TTC549 (cell line): ENCODE measurements around the gene RIN1.
A peak's percentile ranks its signal among the peaks of the same experiment; 100 is the strongest.
"Not testable (repeated sequence)": the region's sequence is repeated elsewhere in the genome, so short reads cannot be mapped to it uniquely, and the experiment has no call there.

ENCODE experiments used
- FAIRE-seq: peaks from 2 replicates; lab custom pipeline; 2012; peaks lifted over from hg19 to GRCh38; lab: Jason Lieb, UNC

RIN1 gene

DNA sequence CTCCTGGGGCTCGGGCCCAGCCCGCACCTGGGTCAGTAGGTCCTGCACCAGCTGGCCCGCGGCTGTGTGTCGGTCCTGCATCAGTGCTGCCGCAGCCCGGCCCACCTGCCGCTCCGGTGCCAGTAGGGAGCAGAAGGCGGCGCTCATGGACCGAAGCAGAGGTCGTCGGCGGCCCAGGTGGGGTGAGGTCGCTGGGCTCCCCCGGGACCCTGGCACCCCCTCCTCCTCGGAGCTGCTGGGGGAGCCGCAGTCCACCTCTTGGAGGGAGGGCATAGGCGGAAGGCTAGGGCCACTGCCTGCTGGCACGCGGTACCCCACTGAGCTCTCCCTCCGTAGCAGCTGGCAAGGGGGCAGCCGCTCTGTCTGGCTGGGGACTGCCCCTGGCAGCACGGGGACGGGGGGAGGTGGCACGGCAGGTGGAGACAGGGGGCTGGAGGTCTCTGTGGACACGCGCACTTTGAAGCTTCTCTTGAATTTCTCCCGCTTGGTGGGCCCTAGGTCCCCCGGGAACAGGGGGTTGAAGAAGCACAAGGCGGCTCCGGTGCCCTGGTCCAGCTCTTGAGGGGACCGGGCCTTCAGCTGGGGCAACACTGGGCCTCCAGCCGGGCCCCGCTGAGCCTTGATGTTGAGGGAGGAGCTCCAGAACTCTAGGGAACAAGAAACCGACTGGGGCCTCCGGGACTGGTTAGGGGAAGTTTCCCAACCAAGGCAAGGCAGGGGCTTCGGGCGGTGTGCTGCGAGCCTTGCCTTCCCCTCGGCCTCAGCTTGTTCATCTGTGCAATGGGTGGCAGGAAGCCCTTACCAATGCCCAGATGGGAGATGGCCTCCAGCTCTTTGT, 1.4 kb downstream of the RIN1 start:
- FAIRE-seq = no peak

DNA sequence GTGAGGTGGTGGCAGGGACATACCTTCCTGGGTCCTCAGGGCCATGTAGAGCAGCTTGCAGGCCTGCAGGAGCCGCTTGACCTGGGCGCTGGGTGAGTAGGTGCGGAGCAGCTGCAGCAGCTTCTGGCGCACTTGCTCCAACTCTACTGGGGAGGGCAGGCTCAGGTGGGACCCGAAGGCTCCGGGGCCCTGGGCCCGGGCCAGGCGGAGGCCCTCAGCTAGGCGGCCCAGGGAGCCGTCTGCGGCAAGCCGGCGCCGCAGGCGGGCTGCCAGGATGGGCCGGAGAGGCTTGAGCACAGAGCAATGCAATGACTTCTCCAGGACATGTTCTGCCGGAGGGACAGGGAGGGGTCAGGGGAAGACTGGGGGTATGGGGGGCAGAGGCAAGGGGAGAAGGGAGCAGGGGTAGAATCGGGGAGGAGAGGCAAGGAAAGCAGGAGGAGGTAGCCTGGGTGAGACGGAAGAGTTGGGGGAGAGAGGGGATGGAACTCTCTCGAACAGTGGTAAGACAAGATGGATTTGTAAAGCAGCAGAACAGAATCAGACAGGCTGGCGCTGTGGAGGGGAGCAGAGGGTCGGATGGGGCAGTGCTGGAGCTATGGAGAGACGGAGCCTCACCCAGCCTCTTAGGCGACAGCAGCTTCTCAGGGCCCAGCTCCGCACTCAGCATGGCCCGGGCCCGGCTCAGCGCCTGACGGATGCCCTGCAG, 2.2 kb downstream of the RIN1 start:
- no peak for FAIRE-seq

DNA sequence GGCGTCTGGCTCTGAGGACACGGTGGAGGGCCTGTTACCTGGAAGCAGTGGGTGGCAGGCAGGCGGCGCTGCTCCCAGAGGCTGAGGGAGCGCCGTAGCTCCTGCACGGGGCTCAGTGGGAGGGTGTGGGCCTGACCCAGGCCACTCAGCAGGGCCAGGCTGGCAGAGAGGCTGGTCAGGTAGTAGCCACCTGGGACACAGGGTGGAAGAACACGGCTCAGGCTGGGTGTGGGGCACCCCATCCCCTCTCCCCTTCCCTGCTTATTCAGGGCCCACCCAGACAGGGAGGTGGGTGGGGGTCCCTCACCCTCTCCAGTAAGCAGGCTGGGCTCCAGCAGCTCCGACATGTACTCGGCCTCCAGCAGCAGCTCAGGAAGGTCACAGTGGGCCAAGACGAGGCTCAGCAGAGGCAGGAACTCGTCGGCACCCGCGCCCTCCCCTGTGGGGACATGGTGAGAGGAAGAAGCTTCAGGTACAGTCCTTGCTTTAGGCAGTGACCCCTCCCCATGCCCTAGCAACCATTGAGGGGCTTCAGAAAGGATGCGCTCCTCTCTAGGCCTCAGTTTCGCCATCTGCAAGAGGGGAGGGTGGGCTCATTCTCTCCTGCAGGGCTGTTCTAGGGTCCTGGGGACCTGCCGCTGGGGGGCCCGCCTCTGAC, 2.9 kb downstream of the RIN1 start:
- no peak for FAIRE-seq

DNA sequence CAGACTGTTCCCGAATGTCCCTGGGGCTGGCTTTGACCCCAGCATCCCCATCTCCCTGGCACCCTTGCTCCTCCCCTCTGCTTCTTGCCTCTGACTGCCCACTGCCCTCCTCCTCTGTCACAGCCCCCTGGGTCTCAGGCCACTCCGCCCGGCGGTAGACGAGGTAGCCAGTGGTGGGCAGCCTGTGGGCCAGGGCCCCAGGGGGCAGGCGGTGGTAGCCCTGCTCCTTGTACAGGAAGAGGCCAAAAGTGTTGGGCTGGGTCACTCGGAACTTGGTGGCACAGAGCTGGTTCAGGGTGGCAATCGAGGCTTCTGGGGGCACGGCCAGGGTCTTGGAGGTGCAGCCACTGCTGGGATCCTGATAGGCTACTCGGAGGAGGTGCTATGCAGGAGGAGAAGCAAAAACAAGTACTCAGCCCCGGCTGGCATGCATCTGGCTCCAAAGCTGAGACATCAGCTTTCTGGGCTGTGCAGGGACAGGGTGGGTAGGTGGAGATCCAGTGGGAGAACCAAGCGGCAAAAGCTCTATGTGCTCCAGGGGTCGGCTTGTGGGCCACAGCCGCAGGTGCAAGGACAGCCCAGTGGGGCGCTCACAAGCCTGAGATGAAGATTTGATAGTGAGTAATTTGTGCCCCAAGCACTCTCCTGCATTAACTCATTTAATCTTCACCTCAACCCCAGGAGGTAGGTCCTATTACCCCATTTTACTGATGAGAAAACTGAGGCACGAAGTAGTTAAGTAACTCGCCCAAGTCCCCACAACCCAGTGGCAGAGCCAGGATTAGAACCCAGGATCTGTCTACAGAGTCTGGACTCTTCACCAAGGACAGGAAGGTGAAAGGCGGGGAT, 3.6 kb downstream of the RIN1 start:
- FAIRE-seq = no peak

DNA sequence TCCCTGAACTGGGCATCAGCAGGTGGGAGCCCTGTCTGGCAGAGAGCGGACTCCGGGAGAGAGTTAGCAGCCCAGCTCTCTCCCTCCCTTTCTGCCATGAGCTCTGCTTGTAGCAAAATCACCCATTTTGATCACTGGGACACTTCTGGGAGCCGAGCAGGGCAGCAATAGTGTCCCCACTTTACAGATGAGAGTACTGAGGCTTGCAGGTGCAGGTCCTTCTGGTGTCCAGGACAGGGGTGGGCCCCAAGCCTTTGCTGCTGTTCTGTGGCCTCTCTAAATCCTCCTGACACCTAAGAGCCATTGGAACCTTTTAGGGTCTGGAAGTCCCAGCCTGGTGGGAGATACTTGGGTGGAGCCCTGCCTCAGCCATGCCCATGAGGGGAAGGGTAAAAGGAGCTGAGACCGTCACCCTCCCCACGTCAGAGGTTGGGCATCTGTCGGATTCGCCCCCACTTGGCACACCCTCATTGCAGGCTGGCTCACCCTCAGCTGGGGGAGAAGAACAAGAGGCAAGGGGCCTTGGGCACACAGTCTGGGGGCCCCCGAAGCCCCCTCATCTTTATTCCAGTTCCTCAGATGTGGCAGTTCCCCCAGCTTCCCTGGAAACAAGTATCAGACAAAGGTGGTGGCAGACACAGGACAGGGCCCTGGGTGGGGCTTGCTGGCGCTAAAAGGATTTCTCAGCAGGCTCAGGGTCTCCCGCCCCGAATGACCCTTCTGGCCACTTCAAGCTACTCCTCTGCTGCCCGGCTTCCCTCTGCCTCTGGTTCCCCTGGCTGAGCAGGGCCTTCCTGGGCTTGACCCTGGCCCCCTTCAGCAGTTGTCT, 4.5 kb downstream of the RIN1 start:
- no peak for FAIRE-seq

DNA sequence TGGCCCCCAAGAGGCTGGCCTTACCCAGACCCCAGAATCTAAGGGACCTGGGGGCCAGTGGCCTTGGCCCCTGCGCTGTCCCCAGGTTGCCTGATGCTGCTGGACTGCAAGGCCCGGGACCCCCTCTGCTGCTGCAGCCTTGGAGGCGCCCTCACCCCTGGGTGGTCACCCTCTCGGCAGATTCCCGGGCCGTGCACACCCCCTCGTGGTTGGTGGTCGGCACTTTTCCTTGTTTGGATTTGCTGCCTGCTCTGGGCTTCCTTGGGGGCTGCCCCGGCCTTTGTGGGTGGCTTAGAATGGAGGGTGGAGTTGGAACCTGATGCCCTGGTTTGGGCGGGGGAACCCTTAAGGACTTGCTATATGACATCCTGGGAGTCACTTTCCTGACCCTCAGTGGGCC, 5.3 kb downstream of the RIN1 start:
- FAIRE-seq = no peak

DNA sequence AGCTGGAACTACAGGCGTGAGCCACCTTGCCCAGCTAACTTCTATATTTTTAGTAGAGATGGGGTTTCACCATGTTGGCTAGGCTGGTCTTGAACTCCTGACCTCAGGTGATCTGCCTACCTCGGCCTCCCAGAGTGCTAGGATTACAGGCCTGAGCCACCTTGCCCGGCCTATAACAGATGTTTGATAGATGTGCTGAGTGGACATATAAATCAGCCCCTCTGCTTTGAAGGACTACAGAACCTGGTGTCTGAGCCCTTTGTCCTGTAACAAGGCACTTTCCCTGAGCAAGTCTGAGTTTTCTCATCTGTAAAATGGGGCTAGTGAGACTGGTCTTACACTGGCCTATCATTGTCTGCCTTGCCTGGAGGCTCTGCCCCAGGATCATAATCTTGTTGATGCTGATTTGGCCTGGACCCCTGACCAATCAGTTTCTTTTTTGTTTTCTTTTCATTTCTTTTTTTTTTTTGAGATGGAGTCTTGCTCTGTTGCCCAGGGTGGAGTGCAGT, 7.0 kb downstream of the RIN1 start:
- FAIRE-seq = no peak

DNA sequence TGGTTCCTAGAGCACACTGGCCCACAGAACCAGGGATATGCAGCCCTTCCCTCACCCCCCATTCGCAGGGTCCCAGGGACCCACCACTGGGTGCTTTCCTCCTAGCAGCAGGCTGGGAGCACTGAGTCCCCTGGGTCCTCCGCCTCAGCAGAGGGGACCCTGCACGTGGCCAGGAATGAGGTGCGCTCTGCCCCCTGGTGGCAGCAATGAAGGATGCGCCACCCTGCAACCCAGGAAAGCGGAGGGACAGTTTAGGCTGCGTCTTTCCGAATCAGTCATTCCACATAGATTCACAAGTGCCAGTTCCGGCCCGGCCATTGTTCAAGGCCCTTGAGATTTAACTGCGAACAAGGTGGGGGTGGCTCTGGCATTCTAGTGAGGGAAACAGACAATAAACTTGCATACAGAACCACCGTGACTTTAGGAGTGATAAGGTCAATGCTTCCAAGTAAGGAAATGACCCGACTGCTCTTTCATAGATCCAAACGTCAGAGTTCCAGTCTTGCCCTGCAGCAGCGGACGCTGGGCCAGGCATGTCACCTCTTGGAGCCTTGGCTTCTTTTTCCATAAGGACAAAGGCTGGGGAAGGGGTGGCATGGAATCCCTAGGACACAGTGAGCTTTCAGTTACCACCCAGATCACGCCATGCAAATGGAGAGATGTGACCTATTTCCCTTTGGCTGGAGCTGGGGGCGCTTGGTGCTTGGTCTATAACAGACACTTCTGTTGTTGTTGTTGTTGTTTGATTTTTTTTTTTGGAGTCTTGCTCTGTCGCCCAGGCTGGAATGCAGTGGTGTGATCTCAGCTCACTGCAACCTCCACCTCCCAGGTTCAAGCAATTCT, 7.7 kb downstream of the RIN1 start:
- FAIRE-seq = peak; percentile 66

DNA sequence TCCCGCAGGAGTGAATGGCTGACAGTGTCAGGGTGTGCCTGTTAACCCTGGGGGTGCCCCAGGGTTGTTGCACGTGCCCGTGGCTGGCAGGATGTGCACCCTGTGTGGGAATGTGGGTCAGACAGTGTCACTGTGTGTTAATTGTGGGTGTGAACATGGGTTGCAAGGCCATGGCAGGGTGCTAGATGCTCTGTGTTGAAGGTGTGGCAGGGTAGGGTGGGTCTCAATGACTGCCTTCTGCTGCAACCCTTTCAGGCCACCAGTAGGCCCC, 8.3 kb downstream of the RIN1 start:
- FAIRE-seq = no peak

DNA sequence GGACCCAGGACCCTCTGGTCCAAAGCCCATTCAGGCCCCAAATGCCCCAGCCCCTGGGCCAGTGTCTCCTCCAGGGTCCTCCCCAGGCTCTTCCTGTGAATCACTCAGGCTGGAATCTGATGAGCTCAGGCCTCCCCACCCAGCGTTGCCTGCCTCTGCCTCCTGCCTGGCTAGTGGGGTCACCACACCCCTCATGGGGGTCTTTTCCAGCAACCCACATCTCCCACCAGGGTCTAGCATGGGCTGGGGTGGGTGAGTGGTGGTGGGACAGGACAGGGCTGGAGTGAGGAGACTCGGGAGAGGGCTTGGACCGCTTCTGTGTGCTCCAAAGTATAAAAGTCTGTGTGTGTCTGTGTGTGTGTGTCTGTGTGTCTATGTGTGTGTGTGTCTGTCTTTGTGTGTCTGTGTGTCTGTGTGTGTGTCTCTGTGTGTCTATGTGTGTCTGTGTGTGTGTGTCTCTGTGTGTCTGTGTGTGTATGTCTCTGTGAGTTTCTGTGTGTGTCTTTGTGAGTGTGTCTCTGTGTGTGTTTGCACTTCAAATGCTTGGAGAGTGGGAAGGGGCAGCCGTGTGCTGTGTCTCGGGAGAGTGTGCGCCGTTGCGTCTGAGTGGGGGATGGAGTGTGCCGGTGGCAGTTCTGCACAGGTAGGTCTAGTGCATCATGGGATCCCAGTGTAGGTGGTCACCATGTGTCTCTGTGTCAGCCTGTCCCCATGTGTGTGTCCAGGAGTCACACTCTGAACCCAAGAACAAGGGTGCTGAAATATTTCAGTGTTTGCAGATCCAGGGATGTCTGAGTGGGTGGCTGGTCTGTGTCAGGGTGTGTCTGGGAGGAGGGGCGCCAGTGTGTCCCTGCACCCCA, 8.8 kb downstream of the RIN1 start:
- FAIRE-seq = no peak

DNA sequence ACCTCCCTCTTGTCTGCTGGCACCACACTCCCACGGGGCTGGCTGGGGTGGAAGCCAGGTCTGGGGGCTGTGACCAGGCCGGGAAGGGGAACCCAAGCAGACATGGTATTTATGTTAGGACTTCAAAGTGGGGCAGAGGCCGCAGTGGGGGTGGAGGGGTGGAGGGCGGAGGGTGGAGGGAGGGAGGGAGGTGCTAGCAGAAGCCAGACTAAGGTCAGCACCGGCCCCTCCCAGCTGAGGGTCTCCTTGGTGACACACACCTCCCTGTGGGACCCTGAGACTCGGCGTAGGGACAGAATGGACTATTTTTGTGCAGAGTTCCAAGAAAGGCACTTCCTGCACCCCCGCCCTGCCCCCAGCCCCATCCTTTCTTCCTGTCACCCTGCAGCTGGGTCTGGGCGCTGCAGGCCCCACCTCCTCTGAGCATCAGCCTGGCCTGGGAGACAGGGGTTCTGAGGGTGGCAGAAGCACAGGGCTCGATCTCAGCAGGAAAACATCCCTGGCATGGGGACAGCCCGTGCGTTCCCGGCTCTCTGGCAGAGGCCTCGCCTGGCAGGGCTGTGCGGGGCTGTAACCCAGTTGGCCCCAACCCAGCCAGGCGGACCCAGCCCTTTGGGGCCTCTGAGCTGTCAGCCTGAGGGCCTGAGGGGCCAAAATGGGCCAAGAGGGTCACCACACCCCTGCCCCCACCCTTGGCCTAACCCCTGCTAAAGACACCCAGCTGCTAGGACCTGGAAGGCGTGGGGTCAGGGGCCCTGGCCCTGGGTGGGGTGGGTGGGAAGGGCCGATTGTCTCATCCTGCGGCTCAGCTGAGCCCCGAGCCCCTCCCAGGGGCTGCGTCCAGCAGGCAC, 9.7 kb downstream of the RIN1 start:
- no peak for FAIRE-seq

DNA sequence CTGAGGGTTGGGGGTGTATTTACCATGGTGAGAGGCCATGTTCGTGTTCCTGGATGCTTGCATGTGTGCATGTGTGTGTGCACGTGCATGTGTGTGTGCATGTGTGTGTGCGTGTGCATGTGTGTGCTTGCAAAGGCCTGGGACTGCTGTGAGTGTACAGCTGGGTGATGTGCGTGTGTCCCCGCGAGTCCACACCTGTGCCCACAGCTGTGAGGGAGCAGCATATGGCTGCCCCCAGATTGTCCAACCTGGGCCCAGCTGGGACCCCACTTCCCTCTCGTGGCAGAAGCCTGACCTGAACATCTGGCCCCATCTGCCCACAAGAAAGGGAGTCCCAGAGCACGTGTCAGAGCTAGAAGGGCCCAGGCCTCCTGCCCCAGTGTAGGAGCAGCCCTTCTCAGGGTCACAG, 11.0 kb downstream of the RIN1 start:
- FAIRE-seq = no peak

DNA sequence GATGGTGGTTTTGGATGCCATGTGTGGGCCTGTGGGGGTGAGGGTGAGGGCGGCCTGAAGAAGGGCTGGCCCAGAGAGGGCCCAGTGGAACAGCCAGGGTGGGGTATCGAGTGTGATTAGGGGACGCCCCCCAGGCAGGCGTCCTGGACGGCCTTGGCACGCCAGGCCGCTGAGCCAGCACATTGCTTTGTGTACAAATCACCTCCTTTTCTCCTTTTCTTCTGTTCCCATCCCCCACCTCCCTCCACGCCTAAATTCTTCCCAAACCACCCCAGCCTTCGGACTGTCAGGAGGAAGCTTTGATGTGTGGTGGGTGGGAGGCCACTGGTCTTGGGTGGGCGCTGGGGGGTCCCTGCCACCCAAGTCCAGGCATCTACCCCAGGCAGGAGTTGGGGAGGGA, 11.6 kb downstream of the RIN1 start:
- no peak for FAIRE-seq

DNA sequence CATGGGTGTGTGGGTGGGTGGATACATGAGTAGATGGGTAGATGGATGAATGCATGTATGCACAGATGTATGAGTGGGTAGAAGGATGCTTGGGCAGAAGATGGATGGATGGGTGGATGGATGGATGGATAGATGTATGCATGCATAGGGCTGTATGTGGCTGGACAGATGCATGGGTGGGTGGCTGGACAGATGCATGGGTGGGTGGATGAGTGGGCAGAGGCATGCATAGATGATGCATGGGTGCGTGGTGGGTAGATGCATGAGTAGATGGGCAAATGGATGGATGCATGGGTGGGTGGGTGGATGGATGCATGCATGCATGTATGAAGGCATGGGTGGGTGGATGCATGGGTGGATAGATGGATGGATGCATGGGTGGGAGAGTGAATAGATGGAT, 12.6 kb downstream of the RIN1 start:
- FAIRE-seq = no peak

DNA sequence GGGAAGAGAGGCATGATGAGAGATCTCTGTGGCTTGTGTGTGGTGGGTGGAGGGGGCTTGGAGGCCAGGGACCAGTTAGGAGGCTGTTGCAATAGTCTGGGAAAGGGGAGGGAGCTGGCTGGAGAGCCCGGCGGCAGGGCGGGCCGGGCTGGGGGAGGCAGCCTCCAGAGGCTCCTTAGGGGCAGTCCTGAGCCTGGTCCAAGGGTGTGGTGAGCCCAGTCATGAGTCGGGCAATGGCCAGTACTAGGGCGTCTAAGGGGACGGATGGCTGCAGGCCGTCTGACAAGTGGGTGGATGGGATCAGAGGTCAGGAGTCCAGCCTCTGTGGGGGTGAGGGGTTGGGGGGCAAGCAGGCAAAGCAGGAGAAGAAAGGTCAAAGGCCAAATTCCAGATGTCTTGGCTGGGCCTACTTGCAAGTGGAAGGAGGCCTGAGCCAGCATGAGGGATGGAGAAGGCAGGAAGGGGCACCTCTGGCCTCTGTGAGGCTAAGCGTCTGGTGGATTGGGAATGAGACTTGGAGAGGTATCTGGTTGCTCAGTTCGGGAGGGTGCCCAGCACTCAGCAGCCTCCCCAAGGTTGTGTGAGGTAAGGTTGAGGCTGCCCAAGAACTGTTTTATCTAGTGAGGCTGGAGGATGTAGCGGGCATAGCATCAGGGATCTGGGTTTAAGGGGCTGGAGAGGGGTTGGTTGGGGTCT, 13.4 kb downstream of the RIN1 start:
- no peak for FAIRE-seq

DNA sequence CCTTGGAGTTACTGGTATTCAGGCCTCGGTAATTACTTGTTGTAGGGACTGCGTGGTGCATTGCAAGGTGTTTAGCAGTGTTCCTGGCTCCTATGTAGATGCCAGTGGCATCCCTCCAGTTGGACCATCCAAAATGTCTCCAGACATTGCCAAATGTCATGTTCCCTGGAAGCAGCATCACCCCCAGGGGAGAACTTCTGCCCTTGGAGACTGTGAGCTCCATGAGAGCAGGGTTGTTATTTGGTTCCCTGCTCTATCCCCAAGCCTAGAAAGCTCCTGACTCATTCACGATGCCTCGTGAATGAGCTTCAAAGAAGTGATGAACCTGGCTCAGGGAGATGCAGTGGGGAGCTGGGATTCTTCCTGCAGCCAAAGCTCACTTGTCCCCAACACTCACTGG, 14.6 kb downstream of the RIN1 start:
- no peak for FAIRE-seq

DNA sequence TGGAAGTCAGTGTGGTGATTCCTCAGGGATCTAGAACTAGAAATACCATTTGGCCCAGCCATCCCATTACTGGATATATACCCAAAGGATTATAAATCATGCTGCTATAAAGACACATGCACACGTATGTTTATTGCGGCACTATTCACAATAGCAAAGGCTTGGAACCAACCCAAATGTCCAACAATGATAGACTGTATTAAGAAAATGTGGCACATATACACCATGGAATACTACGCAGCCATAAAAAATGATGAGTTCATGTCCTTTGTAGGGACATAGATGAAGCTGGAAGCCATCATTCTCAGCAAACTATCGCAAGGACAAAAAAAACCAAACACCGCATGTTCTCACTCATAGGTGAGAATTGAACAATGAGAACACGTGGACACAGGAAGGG, 15.5 kb downstream of the RIN1 start:
- not testable (repeated sequence) for FAIRE-seq

DNA sequence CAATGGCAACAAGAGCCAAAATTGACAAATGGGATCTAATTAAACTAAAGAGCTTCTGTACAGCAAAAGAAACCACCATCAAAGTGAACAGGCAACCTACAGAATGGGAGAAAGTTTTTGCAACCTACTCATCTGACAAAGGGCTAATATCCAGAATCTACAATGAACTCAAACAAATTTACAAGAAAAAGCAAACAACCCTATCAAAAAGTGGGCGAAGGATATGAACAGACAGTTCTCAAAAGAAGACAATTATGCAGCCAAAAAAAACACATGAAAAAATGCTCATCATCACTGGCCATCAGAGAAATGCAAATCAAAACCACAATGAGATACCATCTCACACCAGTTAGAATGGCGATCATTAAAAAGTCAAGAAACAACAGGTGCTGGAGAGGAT, 15.9 kb downstream of the RIN1 start:
- not testable (repeated sequence) for FAIRE-seq
